ENCODE results near the gene CDV3. TPM values are rescaled to one million over a fixed set of nuclear protein-coding genes. Genes with fewer than 3 reads are reported as not detected.
A peak's percentile ranks its signal among the peaks of the same experiment; 100 is the strongest.
"Not testable (repeated sequence)": the region's sequence is repeated elsewhere in the genome, so short reads cannot be mapped to it uniquely, and the experiment has no call there.

Gene CDV3, protein sequence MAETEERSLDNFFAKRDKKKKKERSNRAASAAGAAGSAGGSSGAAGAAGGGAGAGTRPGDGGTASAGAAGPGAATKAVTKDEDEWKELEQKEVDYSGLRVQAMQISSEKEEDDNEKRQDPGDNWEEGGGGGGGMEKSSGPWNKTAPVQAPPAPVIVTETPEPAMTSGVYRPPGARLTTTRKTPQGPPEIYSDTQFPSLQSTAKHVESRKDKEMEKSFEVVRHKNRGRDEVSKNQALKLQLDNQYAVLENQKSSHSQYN
- total RNA-seq, result 166 and 174 TPM in 2 replicates
- long read RNA-seq, partial matches to known transcripts, result 13 of 43 reads
- long read RNA-seq, other reads (novel, unspliced or antisense), result 30 of 43 reads

DNA sequence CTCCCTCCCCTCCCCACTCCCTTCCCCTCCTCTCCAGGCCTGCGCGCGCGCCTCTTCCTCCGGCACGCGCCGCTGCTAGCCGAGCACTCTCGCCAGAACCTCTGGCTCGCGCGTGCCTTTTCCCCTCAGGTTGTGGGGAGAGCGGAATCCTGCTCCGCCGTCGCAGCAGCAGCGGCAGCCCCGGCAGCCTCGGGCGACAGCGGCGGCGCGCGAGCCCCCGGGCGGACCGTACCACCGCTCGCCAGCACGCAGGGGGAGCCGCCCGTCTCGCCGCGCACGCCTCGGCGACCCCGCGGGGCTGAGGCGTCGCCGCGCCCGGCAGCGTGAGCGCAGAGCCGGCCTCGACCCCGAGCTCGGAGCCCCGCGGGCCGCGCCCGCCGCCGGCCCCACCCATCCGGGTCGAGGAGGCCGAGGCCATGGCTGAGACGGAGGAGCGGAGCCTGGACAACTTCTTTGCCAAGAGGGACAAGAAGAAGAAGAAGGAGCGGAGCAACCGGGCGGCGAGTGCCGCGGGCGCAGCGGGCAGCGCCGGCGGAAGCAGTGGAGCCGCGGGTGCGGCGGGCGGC is at the start of gene CDV3:
Gene CDV3, plus strand, starts transcription at position 58 of the 566 bp plus-strand sequence. Its CDS starts 359 bp downstream, at position 417.
- DNase-seq (ENCODE audit: low read depth, low spot score), result no peak
- Mint-ChIP-seq H3K36me3 (ENCODE audit: low read depth) (peaks cover 9% of the 10 kb centered on the region), H3K27ac (ENCODE audit: unreplicated experiment) (peak within 1 kb of the TSS; percentile 95), H3K4me1 (peaks cover 50% of the 10 kb centered on the region), H3K9me3 (no peaks in the 10 kb centered on the region), H3K4me3 (peak within 1 kb of the TSS; percentile 96), H3K27me3 (ENCODE audit: low read depth) (no peaks in the 10 kb centered on the region)
- no peak for TF ChIP-seq CTCF (conservative IDR thresholded peaks at IDR 0.05)

DNA sequence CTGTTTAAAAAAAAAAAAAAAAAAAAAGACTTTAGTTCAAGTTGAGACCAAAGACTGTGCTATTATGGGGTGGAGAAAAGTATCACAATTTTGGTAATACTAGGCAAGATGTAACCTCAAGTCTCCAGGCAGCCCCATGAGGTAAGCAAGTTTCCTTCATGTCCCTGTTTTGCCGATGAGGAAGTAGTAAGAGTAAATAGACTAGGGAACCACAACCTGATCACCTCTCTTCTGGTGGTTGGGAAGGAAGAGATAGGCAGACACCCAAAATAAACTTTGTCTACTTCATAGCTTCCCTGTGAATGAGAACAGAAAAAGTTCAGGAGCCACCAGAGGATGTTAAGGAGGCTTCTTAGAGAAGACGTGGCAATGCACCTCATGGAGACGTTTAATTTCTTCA is 49.7 kb upstream of the CDV3 start:
- not testable (repeated sequence) for H3K27me3 Mint-ChIP-seq (ENCODE audit: low read depth); H3K9me3 Mint-ChIP-seq; H3K4me3 Mint-ChIP-seq; H3K27ac Mint-ChIP-seq (ENCODE audit: unreplicated experiment); H3K36me3 Mint-ChIP-seq (ENCODE audit: low read depth); H3K4me1 Mint-ChIP-seq; DNase-seq (ENCODE audit: low read depth, low spot score)

DNA sequence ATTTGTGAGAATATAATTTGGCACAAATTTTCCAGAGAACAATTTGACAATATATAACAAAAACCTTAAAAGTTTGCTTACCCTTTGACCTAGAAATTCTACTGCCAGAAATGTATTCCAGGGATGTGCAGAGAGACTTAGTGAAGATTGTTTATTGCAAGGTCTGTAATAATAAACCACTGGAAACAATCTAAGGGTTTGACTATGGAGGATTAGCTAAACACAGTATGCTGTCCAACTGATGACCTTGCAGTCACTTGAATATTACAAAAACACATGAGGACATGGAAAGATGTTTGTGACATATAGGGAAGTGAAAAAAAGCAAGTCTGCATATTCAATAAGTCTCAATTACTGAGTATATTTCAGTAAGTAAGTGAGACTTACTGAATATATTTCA is 48.1 kb upstream of the CDV3 start:
- TF ChIP-seq CTCF (conservative IDR thresholded peaks at IDR 0.05), result no peak
- Mint-ChIP-seq H3K36me3 (ENCODE audit: low read depth) (no peaks in the 10 kb centered on the region), H3K27ac (ENCODE audit: unreplicated experiment) (no peak overlapping the region), H3K4me3 (no peak overlapping the region), H3K27me3 (ENCODE audit: low read depth) (no peaks in the 10 kb centered on the region), H3K9me3 (peaks cover 4% of the 10 kb centered on the region), H3K4me1 (no peaks in the 10 kb centered on the region)
- no peak for DNase-seq (ENCODE audit: low read depth, low spot score)

DNA sequence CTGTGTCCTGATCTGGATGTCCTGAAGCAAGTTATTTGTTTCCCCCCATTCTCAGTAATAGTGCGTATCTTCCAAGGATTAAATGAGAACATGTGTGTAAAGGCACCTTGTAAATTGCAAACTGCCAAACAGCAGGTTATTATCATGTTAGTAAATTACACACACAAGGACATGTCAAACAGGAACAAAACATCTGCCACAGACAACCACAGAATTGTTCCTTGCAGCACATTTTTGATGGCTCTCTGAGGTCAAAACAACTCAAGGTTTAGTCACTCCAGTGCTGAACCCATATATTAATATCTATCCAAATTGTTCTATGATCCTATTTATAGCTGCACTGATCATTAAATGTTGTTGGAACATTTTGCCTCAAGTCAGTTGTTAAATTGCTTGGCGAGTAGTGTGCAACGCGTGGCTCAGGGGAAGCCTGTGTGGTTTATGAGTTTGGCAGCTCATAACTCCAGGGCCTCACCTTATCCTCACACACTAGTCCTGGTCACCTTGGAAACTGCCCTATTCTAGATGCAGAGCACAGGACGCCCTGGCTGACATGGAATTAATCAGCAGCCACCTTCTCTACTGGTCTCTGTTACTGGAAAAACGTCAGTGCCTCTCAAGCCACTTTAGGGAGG is 46.3 kb upstream of the CDV3 start:
- H3K4me3 Mint-ChIP-seq, result no peak overlapping the region
- H3K27me3 Mint-ChIP-seq (ENCODE audit: low read depth), result no peaks in the 10 kb centered on the region
- TF ChIP-seq CTCF (conservative IDR thresholded peaks at IDR 0.05), result no peak
- no peak for DNase-seq (ENCODE audit: low read depth, low spot score)
- peaks cover 4% of the 10 kb centered on the region for H3K9me3 Mint-ChIP-seq
- H3K4me1 Mint-ChIP-seq, result no peaks in the 10 kb centered on the region
- H3K27ac Mint-ChIP-seq (ENCODE audit: unreplicated experiment), result no peak overlapping the region
- H3K36me3 Mint-ChIP-seq (ENCODE audit: low read depth), result no peaks in the 10 kb centered on the region

DNA sequence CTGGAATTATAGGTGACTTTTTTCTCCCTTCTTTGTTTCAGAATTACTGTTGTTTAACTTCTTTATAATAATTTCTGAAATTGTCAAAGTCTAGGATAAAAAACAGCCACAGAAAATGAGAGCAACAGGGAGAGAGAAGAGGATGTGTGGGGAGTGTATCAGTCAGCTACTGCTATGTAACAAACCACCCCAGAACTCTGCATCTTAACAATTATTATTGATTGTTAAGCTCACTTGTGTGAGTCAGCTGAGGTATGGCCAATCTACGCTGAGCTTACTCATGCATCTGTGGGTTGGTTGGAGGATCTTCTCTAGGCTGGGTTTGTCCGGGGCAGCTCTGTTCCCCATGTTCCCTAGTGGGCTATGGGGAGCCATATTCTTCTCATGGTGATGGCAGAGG is 43.7 kb upstream of the CDV3 start:
- Mint-ChIP-seq H3K36me3 (ENCODE audit: low read depth) (no peaks in the 10 kb centered on the region), H3K4me1 (no peaks in the 10 kb centered on the region), H3K4me3 (no peak overlapping the region), H3K27me3 (ENCODE audit: low read depth) (no peaks in the 10 kb centered on the region), H3K27ac (ENCODE audit: unreplicated experiment) (no peak overlapping the region), H3K9me3 (peaks cover 4% of the 10 kb centered on the region)
- no peak for TF ChIP-seq CTCF (conservative IDR thresholded peaks at IDR 0.05)
- DNase-seq (ENCODE audit: low read depth, low spot score), result no peak

DNA sequence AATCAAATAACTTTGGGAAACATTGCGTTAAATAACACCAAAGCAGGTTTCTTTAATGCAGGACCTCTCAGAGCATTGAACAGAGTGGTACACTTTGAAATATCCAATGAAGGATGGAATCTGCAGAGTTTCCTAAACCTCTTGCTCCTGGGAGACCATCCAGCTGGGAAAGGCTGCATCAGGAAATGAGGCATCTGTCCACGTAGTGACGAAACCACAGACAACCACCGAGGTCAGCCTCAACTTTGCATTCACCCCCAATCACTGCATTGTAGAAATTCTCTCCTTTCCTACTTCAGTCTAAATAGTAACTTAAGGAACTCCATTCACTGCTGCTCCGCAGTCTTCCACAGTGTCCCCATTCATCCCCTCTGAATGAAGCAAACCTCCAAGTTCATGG is 41.5 kb upstream of the CDV3 start:
- TF ChIP-seq CTCF (conservative IDR thresholded peaks at IDR 0.05), result no peak
- no peaks in the 10 kb centered on the region for H3K36me3 Mint-ChIP-seq (ENCODE audit: low read depth)
- no peak overlapping the region for H3K27ac Mint-ChIP-seq (ENCODE audit: unreplicated experiment)
- H3K4me3 Mint-ChIP-seq, result no peak overlapping the region
- peaks cover 4% of the 10 kb centered on the region for H3K9me3 Mint-ChIP-seq
- no peak for DNase-seq (ENCODE audit: low read depth, low spot score)
- no peaks in the 10 kb centered on the region for H3K4me1 Mint-ChIP-seq
- H3K27me3 Mint-ChIP-seq (ENCODE audit: low read depth), result no peaks in the 10 kb centered on the region

Measured in neural crest cell (in vitro differentiated cells).